CD4-positive, alpha-beta T cell treated with Interferon gamma for 1 hour (primary cell): ENCODE measurements around the gene ZDHHC5.
"Not testable (repeated sequence)": the region's sequence is repeated elsewhere in the genome, so short reads cannot be mapped to it uniquely, and the experiment has no call there.

Experiments used
- DNase-seq: peaks from one replicate; pipeline ENCODE4 v3.0.0-alpha.2; 2020

ZDHHC5 gene

DNA sequence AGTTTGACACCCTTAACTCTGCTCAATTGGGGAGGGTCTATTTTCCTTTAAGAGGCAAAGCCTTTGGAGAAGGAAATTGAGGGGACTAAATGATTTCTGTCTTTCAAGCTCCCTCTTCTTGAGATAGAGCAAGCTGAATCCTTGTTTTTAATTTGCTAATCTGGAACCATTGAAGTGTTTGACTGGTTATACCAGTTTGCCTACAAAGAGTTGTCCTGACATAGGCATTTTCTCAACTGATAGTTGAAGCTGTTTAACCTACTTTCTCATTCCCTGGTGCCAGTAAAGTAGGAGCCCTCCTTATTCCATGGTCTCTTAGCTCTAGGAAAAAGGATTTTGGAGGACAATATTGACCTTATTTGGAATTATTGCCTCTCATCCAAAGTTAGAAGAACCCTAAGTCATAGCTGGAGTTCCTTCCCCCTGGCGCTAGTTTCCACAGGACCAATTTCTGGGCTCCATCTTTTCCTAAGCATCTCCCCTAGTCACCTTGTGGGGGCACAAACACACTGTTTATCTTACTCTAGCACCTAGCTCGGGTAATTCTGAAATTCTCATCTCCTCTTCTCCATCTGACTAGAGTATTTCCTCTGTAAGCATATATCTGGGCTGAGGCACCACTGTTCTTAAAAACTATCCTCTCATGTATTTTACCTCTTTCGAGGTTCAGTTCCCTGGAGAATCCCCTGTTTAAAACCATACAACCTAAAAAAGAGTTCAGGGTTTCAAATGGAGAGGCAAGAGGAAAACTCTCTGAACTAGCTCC is 7.4 kb downstream of the ZDHHC5 start:
- DNase-seq: no peak

DNA sequence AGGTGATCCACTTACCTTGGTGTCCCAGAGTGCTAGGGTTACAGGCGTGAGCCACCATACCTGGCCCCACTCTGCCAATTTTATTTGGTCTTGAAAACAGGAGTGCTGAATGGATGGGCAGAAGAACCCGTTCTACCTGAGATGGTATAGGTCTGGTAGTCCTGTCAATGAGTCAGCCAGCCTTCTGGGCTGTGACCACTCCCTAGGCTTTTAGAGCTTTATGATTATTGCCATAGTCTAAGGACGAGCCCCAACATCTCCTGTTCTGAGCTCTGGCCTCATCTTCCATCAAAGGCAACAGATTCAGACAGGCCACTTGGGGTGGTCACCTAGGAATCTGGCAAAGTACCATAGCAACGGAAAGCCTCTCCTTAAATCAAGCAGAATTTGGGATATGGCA is 11.5 kb downstream of the ZDHHC5 start:
- no peak for DNase-seq

DNA sequence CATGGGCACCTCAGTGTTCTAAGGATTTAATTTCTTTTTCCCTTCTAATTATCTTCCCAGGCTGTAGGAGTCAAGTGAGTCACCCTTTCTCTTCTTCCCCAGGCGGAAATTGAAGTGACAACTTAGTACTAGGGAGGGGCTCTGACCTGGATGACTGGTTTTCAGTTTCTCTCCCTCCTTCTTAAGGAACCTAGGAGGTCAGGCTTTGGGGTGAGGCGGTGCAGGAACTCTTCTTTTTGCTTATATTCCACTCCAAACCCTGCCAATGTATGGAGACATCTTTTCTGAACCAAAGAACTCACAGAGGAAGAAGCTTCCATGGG is 12.6 kb downstream of the ZDHHC5 start:
- DNase-seq: no peak

DNA sequence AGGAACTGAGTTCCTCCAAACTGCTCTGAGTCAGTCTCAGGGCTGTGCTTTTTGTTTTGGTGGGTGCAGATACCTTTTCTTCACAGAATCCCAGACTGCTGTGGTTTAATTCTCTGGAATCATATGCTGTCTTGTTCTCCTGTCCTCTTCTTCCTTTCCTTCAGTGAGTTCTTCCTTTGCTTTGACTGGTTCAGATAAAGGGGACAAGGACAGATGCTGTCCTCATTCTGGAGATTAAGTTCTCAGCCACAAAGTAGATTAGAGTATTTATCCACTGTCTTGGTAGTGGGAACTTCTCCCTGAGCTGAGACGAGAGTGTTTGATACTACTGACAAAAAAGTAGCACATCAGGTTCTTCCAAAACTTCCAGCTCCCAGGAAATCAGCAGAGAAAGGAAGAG is 13.3 kb downstream of the ZDHHC5 start:
- DNase-seq: no peak

- not testable (repeated sequence) for DNase-seq
These were observed 22.6 kb downstream of the ZDHHC5 start for GRCh38 chr11:57690474-57690873.

- no peak for DNase-seq
These were observed 31.0 kb downstream of the ZDHHC5 start for GRCh38 chr11:57698843-57699365.

GRCh38 chr11:57699813-57700212 is 31.9 kb downstream of the ZDHHC5 start:
- no peak for DNase-seq

GRCh38 chr11:57700425-57700824 is 32.5 kb downstream of the ZDHHC5 start:
- DNase-seq: no peak

- DNase-seq: no peak
These were observed 35.4 kb downstream of the ZDHHC5 start for GRCh38 chr11:57703341-57703740.

DNA sequence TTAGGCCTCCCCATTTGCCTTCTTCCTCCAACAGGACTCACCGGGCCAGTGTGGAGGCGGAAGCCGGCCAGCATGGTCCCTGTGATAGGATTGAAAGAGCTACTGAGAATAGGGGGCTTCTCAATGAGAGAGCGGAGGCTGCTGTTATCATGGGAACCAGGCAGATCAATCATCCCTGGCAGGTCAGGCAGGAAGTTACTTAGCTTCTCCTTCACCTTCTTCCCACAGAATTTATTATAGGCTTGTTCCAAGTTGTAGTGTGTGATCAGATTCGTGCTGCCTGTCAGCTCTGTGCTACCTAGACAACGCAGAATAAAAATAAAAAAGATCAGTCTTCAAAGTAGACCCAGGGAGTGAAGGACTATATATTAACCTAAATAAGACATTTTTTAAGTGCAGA is 37.0 kb downstream of the ZDHHC5 start:
- DNase-seq: no peak

DNA sequence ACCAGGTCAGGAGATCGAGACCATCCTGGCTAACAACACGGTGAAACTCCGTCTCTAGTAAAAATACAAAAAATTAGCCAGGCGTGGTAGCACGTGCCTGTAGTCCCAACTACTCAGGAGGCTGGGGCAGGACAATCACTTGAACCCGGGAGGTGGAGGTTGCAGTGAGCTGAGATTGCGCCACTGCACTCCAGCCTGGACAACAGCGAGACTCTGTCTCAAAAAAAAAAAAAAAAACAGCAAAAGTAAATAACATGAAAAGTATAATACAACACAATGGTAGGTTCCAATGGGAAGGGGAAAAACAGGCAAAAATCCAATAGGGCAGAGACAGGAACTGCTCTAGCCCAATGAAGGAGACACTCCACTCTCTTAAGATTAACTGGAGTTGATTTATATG is 37.5 kb downstream of the ZDHHC5 start:
- DNase-seq: not testable (repeated sequence)

- no peak for DNase-seq
These were observed 42.0 kb downstream of the ZDHHC5 start for GRCh38 chr11:57709802-57710367.

- peak; percentile 86 for DNase-seq
These were observed 43.7 kb downstream of the ZDHHC5 start, which contains the start of gene MED19 for GRCh38 chr11:57711414-57712255. TSS of gene MED19 (minus strand) at chr11:57712215. CDS start at chr11:57712179, 36 bp downstream.

- DNase-seq: peak; percentile 93
These were observed 44.6 kb downstream of the ZDHHC5 start, which contains the start of gene TMX2 for GRCh38 chr11:57712256-57713150. TSS of gene TMX2 (plus strand) at chr11:57712593. CDS start at chr11:57712619, 26 bp downstream.

GRCh38 chr11:57713835-57714234 is 45.9 kb downstream of the ZDHHC5 start:
- DNase-seq: no peak

DNA sequence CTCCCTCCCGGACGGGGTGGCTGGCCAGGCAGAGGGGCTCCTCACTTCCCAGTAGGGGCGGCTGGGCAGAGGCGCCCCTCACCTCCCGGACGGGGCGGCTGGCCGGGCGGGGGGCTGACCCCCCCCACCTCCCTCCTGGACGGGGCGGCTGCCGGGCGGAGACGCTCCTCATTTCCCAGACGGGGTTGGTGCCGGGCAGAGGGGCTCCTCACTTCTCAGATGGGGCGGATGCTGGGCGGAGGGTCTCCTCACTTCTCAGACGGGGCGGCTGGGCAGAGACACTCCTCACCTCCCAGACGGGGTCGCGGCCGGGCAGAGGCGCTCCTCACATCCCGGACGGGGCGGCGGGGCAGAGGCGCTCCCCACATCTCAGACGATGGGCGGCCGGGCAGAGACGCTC is 48.8 kb downstream of the ZDHHC5 start:
- not testable (repeated sequence) for DNase-seq

- DNase-seq: no peak
These were observed 59.3 kb downstream of the ZDHHC5 start for GRCh38 chr11:57727185-57727584.

- DNase-seq: no peak
These were observed 60.9 kb downstream of the ZDHHC5 start for GRCh38 chr11:57728829-57729228.

DNA sequence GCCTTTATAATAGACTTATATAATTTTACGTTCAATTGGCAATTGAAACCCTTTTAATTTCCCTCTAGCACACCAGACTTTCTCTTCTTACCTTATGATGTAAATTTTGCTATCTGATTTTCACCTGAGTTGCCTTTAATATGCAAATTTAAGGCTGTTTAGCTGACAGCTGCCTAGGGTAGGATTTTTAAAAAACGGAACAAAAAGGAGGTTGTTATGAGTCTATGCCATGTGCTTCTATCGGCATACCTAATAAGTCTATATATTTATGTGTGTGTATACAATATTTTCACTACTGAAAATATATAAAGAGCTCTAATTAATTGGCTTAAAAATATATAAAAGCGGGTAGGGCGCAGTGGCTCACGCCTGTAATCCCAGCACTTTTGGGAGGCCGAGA is 61.6 kb downstream of the ZDHHC5 start:
- DNase-seq: no peak

- DNase-seq: no peak
These were observed 64.7 kb downstream of the ZDHHC5 start for GRCh38 chr11:57732661-57733060.

GRCh38 chr11:57735619-57736298 is 67.8 kb downstream of the ZDHHC5 start:
- no peak for DNase-seq
